OCI-LY7 (cell line): ENCODE measurements around the gene RMP24.

ENCODE experiments used
- CTCF ChIP-seq: fragments of 200-600 bp; sonication (generic); conservative IDR thresholded peaks from 2 replicates; pipeline ENCODE4 v1.5.1; 2014; ENCODE audit warnings: mild to moderate bottlenecking, antibody characterized with exemption, low read length, moderate library complexity, mixed read lengths
- EZH2phosphoT487 ChIP-seq: fragments of 200-600 bp; sonication (generic); IDR thresholded peaks from 2 replicates; pipeline ENCODE4 v1.6.1; 2018; ENCODE audit warnings: low read depth, borderline replicate concordance, mild to moderate bottlenecking, mixed run types, antibody characterized with exemption, low read length, moderate library complexity, mixed read lengths

- no peak for TF ChIP-seq CTCF
- no peak for TF ChIP-seq EZH2phosphoT487
Observed at GRCh38 chr18:35982409-35983114, 10.1 kb downstream of the RMP24 start.
